NOMO-1 treated with dmso at 0.1 percent for 144 hours (cell line): ENCODE data around the gene CEP112.
A peak's percentile ranks its signal among the peaks of the same experiment; 100 is the strongest.

ENCODE experiments used
- DNase-seq: peaks from one replicate; lab custom pipeline; 2025; ENCODE audit not compliant: unreplicated experiment; lab: John Stamatoyannopoulos, UW

CEP112 gene

GRCh38 chr17:65893692-65894279 lies 298.1 kb downstream of the CEP112 start:
- DNase-seq = no peak

- DNase-seq = no peak
These were observed 299.0 kb downstream of the CEP112 start for GRCh38 chr17:65892912-65893377.

GRCh38 chr17:65891231-65891735 lies 300.6 kb downstream of the CEP112 start:
- DNase-seq = no peak

GRCh38 chr17:65888649-65889048 lies 303.3 kb downstream of the CEP112 start:
- no peak for DNase-seq

- DNase-seq = no peak
These were observed 305.4 kb downstream of the CEP112 start for GRCh38 chr17:65886315-65887245.

GRCh38 chr17:65885541-65886312 lies 306.2 kb downstream of the CEP112 start:
- no peak for DNase-seq

DNA sequence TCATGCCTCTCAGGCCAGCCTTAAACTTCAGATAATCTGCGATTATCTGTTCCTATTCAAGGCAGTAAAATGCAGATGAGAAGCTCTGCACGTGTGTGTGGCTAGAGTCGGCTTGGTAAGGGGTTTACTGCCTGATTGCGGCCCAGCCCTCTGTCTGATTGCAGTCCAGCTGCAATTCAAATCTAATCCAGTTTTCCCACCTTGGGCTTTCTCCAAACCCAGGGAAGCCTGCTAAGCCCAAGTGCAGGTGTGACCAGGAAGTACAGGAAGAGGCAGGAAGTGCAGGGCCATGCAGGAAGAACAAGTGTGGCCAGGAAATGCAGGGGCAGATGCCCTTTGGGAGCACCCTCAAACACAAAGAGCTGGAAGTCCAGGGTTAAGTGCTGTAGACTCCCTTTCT lies 314.9 kb downstream of the CEP112 start:
- no peak for DNase-seq

GRCh38 chr17:65868881-65869280 lies 323.1 kb downstream of the CEP112 start:
- DNase-seq = no peak

GRCh38 chr17:65867014-65867413 lies 324.9 kb downstream of the CEP112 start:
- no peak for DNase-seq

DNA sequence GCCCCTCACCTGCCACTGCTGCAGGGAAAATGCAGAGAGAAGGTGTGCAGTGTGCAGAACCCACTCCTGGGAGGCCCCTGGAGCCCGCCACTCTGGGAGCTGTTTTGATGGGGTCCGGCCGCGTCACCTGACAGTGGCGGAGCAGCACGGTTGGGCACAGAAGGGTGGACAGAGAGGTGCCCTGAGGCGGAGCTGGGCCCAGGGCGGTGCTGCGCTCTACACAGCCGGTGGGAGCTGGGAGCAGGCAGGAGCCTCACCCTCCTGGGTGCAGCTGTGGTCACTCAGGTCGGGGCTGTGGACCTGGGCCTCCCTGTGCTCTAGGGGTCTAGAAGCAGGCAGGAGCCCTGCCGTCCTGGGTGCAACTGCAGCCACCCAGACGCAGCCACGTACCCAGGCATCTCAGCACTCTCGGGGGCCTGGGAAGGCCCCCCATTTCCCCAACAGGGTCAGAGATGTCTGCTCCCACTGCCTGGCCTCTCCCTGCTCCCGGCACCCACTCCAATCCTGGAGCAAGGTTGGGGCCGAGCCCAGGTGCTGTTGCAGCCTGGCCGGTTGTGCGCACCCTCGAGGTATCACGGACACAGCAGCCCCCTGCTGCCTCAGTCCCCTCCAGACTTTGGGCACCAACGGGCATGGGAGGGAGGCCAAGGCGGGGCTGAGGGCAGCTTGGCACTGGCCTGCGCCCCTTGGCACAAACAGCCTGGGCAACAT lies 326.1 kb downstream of the CEP112 start:
- no peak for DNase-seq

GRCh38 chr17:65864394-65864793 lies 327.5 kb downstream of the CEP112 start:
- DNase-seq = no peak

GRCh38 chr17:65857718-65858117 lies 334.2 kb downstream of the CEP112 start:
- DNase-seq = no peak

- no peak for DNase-seq
These were observed 335.1 kb downstream of the CEP112 start for GRCh38 chr17:65856865-65857264.

- DNase-seq = no peak
These were observed 336.3 kb downstream of the CEP112 start for GRCh38 chr17:65855675-65856074.

DNA sequence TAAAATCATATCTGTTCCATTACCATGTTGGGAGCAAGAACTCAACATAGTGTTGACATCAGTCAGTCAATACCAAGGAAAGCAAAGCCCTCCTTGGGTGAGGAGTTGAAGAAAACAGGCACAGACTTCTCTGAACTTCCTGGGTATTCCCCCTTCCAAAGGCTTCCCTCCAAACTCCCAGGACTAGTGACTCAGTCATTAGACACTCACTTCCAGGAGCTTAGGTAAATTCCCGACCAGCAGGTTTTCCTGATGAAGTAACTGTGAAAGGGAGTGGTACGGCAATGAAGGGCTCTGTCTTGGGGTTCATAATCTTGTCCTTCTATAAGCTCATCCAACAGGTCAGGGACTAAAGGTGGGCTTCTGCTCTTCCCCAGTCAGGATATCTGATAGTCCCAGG lies 336.7 kb downstream of the CEP112 start:
- DNase-seq = no peak

GRCh38 chr17:65853816-65854215 lies 338.1 kb downstream of the CEP112 start:
- DNase-seq = no peak

GRCh38 chr17:65852911-65853310 lies 339.0 kb downstream of the CEP112 start:
- no peak for DNase-seq

- DNase-seq = no peak
These were observed 339.8 kb downstream of the CEP112 start for GRCh38 chr17:65851965-65852736.

- peak; percentile 34 for DNase-seq
These were observed 341.4 kb downstream of the CEP112 start for GRCh38 chr17:65850486-65850885.

- no peak for DNase-seq
These were observed 343.2 kb downstream of the CEP112 start for GRCh38 chr17:65848751-65849150.
